ENCODE measurements around the gene POU6F2.

The POU6F2 gene

GRCh38 chr7:39269034-39269433 lies 291.3 kb downstream of the POU6F2 start:
- DNase-seq = no peak

GRCh38 chr7:39270018-39270417 lies 292.3 kb downstream of the POU6F2 start:
- no peak for DNase-seq

GRCh38 chr7:39271402-39271801 lies 293.7 kb downstream of the POU6F2 start:
- no peak for DNase-seq

- DNase-seq = no peak
These were observed 294.4 kb downstream of the POU6F2 start for GRCh38 chr7:39272111-39272510.

GRCh38 chr7:39272691-39273090 lies 295.0 kb downstream of the POU6F2 start:
- DNase-seq = no peak

- DNase-seq = no peak
These were observed 302.6 kb downstream of the POU6F2 start for GRCh38 chr7:39280337-39280736.

GRCh38 chr7:39285256-39285655 lies 307.5 kb downstream of the POU6F2 start:
- DNase-seq = no peak

DNA sequence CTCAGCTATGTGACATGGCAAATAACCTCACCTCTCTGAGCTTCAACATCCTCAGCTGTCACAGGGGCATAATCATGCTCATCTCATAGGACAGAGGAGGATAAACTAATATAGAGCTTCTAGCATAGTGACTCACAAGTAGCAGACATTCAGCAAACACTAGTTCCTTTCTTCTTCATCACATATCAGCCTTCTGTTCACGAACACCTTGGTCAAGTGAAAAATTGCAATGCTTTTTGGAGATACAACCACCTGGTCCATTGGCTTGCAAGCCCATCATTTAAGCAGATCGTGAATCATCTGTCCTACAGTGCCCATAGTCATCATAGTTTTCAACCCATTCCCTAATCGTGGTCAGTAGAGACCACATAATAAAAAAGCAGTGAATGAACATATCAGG lies 310.6 kb downstream of the POU6F2 start:
- DNase-seq = no peak

DNA sequence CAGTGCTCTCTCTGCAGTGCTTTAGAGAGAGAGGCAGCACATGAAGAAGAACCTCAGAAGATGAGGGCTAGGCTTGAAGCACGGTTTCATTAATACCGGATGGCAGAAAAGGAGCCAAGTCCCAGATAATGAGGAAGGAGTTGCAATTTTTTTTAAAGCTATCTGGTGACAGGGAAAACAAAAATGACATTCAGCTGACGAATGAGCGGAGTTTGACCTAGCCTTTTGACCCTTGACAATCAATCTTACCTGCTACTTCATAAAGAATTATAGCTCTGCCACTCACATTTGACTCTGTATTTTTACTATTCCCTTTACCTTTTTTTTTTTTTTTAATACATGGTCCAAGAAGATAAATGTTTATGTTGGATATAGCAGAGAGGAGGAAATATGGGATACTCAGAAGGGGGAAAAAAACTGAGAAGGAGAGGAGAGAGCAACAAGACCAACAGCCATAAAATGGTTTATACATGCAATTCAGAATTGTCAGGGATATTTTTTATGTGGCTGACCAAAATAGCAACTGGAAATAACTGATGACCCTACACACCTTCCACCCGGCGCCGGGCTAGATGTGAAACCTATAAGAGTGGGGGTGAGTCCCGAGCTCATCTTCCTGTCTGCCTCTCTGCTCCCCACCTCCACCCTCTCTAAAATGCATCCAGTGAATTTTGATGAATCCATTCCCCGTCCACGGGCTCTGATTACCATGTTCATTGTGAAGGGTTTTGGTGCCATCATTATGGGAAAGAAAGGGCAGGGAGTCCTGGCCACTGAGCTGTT lies 314.1 kb downstream of the POU6F2 start:
- DNase-seq = no peak

GRCh38 chr7:39293056-39293823 lies 315.5 kb downstream of the POU6F2 start:
- no peak for DNase-seq

DNA sequence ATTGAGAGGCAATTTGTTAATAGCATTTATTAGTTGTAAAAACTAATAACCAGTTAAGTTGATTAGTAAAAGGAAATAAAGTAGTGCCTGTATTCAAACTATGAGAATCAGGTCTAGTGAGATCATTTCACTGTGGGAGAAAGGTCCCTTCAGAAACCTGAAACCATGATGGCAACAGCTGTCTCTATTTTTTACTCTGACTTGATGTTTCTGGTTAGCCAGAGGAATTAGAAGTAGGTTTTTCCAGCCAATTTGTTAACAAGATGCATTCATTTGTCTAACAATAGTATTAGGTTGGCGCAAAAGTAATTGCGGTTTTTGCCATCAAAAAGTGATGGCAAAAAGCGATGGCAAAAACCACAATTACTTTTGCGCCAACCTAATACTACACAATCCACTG lies 316.3 kb downstream of the POU6F2 start:
- DNase-seq = no peak

DNA sequence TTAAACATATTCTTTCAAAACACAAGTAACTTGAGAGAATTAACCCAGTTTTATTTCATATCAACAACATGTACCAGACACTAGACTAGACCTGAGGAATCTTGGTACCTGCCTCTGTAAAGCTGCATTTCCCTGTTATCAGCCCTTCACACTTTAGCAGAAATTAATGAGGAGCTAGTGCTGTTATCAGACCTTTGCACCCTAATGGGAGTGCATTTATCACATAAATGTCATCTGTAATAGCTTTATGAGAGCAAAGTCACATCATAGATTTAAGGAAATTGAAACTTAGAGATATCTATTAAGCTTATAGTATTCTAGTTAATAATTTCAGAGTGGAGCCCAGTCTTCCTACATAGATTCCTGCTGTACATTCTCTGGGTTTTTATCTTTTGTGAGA lies 318.1 kb downstream of the POU6F2 start:
- no peak for DNase-seq

DNA sequence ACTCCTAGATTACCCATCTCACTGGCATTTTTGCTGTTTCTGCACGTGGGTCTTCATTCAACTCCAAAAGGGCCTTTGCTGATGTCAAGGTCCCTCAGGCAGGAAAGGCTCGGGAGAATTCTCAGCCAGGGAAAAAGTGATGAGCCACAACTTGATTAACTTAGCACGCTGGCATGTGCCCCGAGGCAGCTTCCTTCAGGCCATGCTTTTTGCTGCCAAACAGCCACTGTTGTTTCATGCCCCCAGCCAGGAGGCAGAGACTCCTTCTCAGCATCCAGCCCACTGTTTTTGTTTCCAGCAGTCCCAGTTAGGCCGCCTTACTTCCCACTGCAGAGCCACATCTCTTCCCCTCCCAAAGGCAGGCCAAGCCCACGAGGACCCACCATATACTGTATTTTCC lies 322.0 kb downstream of the POU6F2 start:
- no peak for DNase-seq

GRCh38 chr7:39300276-39300675 lies 322.6 kb downstream of the POU6F2 start:
- no peak for DNase-seq

DNA sequence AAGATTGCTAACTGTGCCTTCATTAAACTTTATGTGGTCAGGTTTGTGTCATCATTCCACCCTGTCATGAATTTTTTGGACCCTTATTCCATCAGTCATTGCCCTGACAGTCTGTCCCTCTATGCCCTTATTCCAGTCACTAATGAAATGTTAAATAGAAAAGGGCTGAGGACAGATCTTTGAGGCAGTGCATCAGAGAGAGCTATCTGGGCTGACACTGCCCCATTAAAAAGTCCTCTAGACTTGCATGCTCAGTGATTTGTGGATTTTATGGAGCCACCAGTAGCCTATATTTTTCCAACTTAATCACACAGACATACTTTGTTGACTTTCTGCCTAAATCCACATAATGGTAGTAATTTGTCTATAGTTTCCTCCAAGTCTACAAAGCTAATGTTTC lies 323.8 kb downstream of the POU6F2 start:
- peak; percentile 18 for DNase-seq

GRCh38 chr7:39304178-39304577 lies 326.5 kb downstream of the POU6F2 start:
- no peak for DNase-seq

GRCh38 chr7:39304668-39305405 lies 327.1 kb downstream of the POU6F2 start:
- DNase-seq = no peak

GRCh38 chr7:39306016-39306570 lies 328.4 kb downstream of the POU6F2 start:
- no peak for DNase-seq

DNA sequence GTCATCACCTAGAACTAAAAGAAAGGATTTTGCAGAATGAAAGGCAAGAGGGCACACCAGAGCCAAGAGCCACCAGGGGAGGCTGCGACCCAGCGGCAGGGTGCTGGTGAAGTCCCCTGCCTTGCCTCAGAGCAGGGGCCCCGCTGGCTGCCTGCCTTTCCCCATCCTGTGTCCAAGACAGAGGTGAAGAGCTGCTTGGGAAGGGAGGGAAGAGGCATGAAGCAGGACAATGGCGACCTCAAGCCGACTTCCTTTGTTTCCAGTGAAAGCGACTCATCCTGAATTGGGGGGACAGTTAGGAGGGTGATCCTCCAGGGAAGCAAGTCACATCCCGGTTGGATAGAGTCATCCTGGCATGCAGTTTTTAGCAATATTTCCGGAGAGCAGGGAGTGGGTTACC lies 333.0 kb downstream of the POU6F2 start:
- DNase-seq = no peak

DNA sequence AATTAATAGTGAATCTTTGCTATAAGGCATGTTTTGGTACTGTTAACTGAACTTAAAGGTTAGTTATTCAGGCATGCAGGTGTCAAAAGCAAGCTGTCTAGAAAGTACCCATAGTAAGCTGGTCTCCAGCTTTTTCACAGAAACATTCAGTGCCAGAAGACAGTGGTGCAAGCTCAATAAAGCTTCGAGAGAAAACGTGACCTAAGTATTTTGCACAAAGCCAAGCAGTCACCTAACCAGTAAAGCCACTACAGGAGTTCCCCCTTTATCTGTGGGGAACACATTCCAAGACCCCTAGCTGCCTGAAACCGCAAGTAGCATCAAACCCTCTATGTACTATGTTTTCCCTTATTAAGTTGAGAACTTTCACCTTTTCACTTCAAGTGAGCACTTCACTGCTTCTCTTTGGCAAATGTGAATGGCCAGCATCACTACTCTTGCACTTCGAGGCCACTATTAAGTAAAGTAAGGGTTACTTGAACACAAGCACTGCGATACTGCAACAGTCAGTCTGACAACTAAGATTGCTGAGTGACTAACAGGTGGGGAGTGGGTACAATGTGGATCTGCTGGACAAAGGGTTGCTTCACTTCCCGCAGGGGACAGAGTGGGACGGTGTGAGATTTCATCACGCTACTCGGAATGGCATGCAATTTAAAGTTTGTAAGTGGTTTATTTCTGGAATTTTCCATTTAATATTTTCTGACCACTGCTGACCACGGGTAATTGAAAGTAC lies 334.7 kb downstream of the POU6F2 start:
- no peak for DNase-seq

DNA sequence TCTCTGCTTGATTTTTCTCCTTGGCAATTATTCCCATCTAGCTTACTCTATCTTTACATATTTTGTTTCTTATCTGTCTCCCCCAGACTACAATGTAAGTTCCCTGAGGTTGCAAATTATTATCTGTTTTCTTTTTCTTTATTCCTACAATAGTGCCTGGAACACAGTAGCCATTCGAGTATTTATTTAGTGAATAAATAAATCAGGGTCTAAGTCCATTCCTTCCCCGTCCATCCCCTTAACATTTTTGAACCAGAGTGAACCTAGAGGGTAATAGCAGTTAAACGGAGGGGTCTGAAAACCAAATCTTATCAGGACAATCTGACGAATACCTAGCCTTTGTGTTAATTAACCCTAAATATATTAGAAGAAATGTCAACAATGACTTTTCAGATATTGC lies 335.7 kb downstream of the POU6F2 start:
- DNase-seq = no peak

- DNase-seq = no peak
These were observed 336.3 kb downstream of the POU6F2 start for GRCh38 chr7:39313974-39314373.

DNA sequence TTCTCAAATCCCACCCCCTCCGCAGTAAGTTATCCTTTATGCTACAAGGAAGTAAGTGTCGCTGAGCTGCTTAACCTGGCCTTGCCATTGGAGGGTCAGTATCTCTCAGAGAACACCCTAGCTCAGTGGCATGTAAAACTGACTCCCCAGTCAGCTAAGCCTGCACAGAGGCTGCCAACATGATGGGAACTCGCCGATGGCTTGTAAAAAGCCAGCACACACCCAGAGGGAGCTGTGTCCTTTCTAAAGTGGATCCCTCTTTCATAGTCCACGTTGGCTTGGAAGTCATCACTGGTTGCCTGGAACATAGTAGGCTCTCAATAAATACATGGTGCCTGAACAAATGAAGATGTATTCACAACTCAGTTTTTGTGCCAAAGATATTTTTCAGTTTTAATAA lies 339.4 kb downstream of the POU6F2 start:
- DNase-seq = no peak

Measured in NCI-H2081 treated with DMSO at 0.1 percent for 48 hours (cell line).